H1 (cell line): ENCODE results near the gene DPPA4. TPM values are rescaled to one million over a fixed set of nuclear protein-coding genes. Genes with fewer than 3 reads are reported as not detected.

Source experiments
- CBX5 ChIP-seq: fragments of 300-800, 300-1000 bp; sonication (generic); IDR thresholded peaks from 2 replicates; pipeline ENCODE4 v1.7.1; 2016; ENCODE audit warnings: antibody characterized with exemption, low read length, low read depth
- CEBPB ChIP-seq: IDR thresholded peaks from 2 replicates; pipeline ENCODE4 v1.6.1; 2012; ENCODE audit warnings: low read depth, low read length
- CREB1 ChIP-seq: IDR thresholded peaks from 2 replicates; pipeline ENCODE4 v1.6.1; 2012; ENCODE audit warnings: inconsistent platforms
- CTBP2 ChIP-seq: IDR thresholded peaks from 2 replicates; pipeline ENCODE4 v1.7.0; 2011; ENCODE audit warnings: borderline replicate concordance, mild to moderate bottlenecking, moderate library complexity, mixed read lengths, low read length; ENCODE audit not compliant: insufficient read depth, insufficient read length
- CTCF ChIP-seq, 3 experiments: IDR thresholded peaks; 1 replicate in 2 of 3; 2 replicates in 1 of 3; pipeline versions ENCODE4 v1.5.1 to v1.6.1; 2011; ENCODE audit warnings: low read length in 3 of 3, mild to moderate bottlenecking in 3 of 3, inconsistent platforms in 2 of 3, low read depth in 1 of 3, moderate library complexity in 1 of 3; ENCODE audit not compliant: insufficient read depth in 1 of 3; ENCODE audit errors: control extremely low read depth in 1 of 3
- GABPA ChIP-seq: IDR thresholded peaks from 2 replicates; pipeline ENCODE4 v1.6.1; 2011; ENCODE audit warnings: mild to moderate bottlenecking, low read length, moderate library complexity, borderline replicate concordance; ENCODE audit not compliant: insufficient read depth
- JUND ChIP-seq: IDR thresholded peaks from 2 replicates; pipeline ENCODE4 v1.6.1; 2011; ENCODE audit warnings: mild to moderate bottlenecking, improper control_type of control experiment, low read length
- KDM4A ChIP-seq: IDR thresholded peaks from one replicate; pipeline ENCODE4 v1.7.1; 2012; ENCODE audit warnings: low read depth, mild to moderate bottlenecking, moderate library complexity, low read length, inconsistent platforms; ENCODE audit not compliant: severe bottlenecking
- KDM5A ChIP-seq: fragments of 200-600 bp; IDR thresholded peaks from 2 replicates; pipeline ENCODE4 v1.7.1; 2012; ENCODE audit warnings: mild to moderate bottlenecking, low read length, inconsistent platforms, mixed read lengths
- MAX ChIP-seq: IDR thresholded peaks from 2 replicates; pipeline ENCODE4 v1.6.1; 2012; ENCODE audit warnings: inconsistent platforms
- RNF2 ChIP-seq: fragments of 200-900, 300-1000 bp; sonication (generic); IDR thresholded peaks from 2 replicates; pipeline ENCODE4 v1.7.1; 2016; ENCODE audit warnings: borderline replicate concordance, low read depth, mild to moderate bottlenecking, antibody characterized with exemption, low read length; ENCODE audit not compliant: poor library complexity, severe bottlenecking; ENCODE audit errors: missing control alignments
- RXRA ChIP-seq: IDR thresholded peaks from 2 replicates; pipeline ENCODE4 v1.6.1; 2011; ENCODE audit warnings: low read depth, mild to moderate bottlenecking, low read length, moderate library complexity; ENCODE audit not compliant: insufficient read depth
- SAP30 ChIP-seq: fragments of 300-600 bp; sonication (generic); IDR thresholded peaks from 2 replicates; pipeline ENCODE4 v1.7.1; 2012; ENCODE audit warnings: low read length, moderate library complexity, mild to moderate bottlenecking, inconsistent platforms; ENCODE audit not compliant: insufficient read depth, insufficient replicate concordance
- SP2 ChIP-seq: IDR thresholded peaks from 2 replicates; pipeline ENCODE4 v1.6.1; 2012; ENCODE audit warnings: mild to moderate bottlenecking, low read length, inconsistent platforms
- SP4 ChIP-seq: IDR thresholded peaks from 2 replicates; pipeline ENCODE4 v1.6.1; 2012; ENCODE audit warnings: low read length, inconsistent platforms
- USF2 ChIP-seq: IDR thresholded peaks from 2 replicates; pipeline ENCODE4 v1.6.1; 2011; ENCODE audit warnings: low read length, improper control_type of control experiment
- YY1 ChIP-seq: IDR thresholded peaks from 2 replicates; pipeline ENCODE4 v1.6.1; 2011; ENCODE audit warnings: low read depth, mild to moderate bottlenecking, low read length
- polyA plus RNA-seq, 7 experiments: library from polyadenylated mRNA; depleted of rRNA in 3 of 7; stranded (reverse) in 5 of 7; unstranded in 2 of 7; fragments of >200 nt in 5 of 7; fragments of 200-250 nt in 2 of 7; gene quantifications; 1 replicate in 5 of 7; 2 replicates in 1 of 7; 4 replicates in 1 of 7; pipeline versions ENCODE4 v1.2.1 to v1.2.3, GENCODE V29; 2011 to 2013; ENCODE audit warnings: missing spikeins in 2 of 7, mixed read lengths in 2 of 7
- total RNA-seq: library from RNA; stranded (reverse); fragmentation: NEBNext Ultra II Directional; extraction: Animal tissue kit (Norgen Biotek cat#: 25700); gene quantifications from 2 replicates; pipeline ENCODE4 v1.2.1, GENCODE V29; 2021
- TF ChIP-seq, protein P1 (sequence below): IDR thresholded peaks from 2 replicates; pipeline ENCODE4 v1.6.1; 2012; ENCODE audit warnings: low read length, inconsistent platforms
- TF ChIP-seq, protein P2 (sequence below): IDR thresholded peaks from 2 replicates; pipeline ENCODE4 v1.6.1; 2012; ENCODE audit warnings: inconsistent platforms

Gene DPPA4
- total and polyA plus RNA-seq, 2 of the 8 experiments (the other 6 are each of a cell fraction or from before 2014, with no cell fraction given) = 424 to 772 TPM

- TF ChIP-seq YY1 (peak; percentile 97), KDM5A (no peak), KDM4A (no peak), JUND (no peak), CEBPB (no peak), SAP30 (no peak), CBX5 (no peak), SP4 (no peak), GABPA (no peak), SP2 (no peak), CTBP2 (no peak), RXRA (no peak), USF2 (no peak), CREB1 (no peak), CTCF (IDR thresholded peaks at IDR 0.05; ENCODE audit: control extremely low read depth in 1 of 3, insufficient read depth in 1 of 3, low read depth in 1 of 3, low read length in 3 of 3) (no peak), MAX (peak; percentile 69), RNF2 (no peak)
- TF ChIP-seq, protein P1, sequence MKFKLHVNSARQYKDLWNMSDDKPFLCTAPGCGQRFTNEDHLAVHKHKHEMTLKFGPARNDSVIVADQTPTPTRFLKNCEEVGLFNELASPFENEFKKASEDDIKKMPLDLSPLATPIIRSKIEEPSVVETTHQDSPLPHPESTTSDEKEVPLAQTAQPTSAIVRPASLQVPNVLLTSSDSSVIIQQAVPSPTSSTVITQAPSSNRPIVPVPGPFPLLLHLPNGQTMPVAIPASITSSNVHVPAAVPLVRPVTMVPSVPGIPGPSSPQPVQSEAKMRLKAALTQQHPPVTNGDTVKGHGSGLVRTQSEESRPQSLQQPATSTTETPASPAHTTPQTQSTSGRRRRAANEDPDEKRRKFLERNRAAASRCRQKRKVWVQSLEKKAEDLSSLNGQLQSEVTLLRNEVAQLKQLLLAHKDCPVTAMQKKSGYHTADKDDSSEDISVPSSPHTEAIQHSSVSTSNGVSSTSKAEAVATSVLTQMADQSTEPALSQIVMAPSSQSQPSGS = no peak
- TF ChIP-seq, protein P2, sequence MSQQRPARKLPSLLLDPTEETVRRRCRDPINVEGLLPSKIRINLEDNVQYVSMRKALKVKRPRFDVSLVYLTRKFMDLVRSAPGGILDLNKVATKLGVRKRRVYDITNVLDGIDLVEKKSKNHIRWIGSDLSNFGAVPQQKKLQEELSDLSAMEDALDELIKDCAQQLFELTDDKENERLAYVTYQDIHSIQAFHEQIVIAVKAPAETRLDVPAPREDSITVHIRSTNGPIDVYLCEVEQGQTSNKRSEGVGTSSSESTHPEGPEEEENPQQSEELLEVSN = no peak
These were observed at the start of gene DPPA4 (continued) for GRCh38 chr3:109337393-109337792.
